KOPT-K1 (cell line): ENCODE results near the gene IL17RC.
"Not testable (repeated sequence)": the region's sequence is repeated elsewhere in the genome, so short reads cannot be mapped to it uniquely, and the experiment has no call there.

Source experiments
- H3K27ac ChIP-seq: fragments of 200-600 bp; sonication (generic); 2 replicates; pipeline ENCODE4 v1.5.1; 2016; ENCODE audit warnings: antibody characterized with exemption, mild to moderate bottlenecking, low read depth, low read length; ENCODE audit not compliant: poor library complexity, severe bottlenecking
- H3K36me3 ChIP-seq: fragments of 200-600 bp; sonication (generic); 2 replicates; pipeline ENCODE4 v1.5.1; 2017; ENCODE audit warnings: antibody characterized with exemption, mild to moderate bottlenecking, low read length, moderate library complexity; ENCODE audit not compliant: insufficient read depth
- H3K9me3 ChIP-seq: fragments of 200-600 bp; sonication (generic); 2 replicates; pipeline ENCODE4 v1.5.1; 2017; ENCODE audit warnings: antibody characterized with exemption, low read length, mild to moderate bottlenecking; ENCODE audit not compliant: insufficient read depth, poor library complexity, severe bottlenecking

Gene IL17RC, protein sequence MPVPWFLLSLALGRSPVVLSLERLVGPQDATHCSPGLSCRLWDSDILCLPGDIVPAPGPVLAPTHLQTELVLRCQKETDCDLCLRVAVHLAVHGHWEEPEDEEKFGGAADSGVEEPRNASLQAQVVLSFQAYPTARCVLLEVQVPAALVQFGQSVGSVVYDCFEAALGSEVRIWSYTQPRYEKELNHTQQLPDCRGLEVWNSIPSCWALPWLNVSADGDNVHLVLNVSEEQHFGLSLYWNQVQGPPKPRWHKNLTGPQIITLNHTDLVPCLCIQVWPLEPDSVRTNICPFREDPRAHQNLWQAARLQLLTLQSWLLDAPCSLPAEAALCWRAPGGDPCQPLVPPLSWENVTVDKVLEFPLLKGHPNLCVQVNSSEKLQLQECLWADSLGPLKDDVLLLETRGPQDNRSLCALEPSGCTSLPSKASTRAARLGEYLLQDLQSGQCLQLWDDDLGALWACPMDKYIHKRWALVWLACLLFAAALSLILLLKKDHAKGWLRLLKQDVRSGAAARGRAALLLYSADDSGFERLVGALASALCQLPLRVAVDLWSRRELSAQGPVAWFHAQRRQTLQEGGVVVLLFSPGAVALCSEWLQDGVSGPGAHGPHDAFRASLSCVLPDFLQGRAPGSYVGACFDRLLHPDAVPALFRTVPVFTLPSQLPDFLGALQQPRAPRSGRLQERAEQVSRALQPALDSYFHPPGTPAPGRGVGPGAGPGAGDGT

DNA sequence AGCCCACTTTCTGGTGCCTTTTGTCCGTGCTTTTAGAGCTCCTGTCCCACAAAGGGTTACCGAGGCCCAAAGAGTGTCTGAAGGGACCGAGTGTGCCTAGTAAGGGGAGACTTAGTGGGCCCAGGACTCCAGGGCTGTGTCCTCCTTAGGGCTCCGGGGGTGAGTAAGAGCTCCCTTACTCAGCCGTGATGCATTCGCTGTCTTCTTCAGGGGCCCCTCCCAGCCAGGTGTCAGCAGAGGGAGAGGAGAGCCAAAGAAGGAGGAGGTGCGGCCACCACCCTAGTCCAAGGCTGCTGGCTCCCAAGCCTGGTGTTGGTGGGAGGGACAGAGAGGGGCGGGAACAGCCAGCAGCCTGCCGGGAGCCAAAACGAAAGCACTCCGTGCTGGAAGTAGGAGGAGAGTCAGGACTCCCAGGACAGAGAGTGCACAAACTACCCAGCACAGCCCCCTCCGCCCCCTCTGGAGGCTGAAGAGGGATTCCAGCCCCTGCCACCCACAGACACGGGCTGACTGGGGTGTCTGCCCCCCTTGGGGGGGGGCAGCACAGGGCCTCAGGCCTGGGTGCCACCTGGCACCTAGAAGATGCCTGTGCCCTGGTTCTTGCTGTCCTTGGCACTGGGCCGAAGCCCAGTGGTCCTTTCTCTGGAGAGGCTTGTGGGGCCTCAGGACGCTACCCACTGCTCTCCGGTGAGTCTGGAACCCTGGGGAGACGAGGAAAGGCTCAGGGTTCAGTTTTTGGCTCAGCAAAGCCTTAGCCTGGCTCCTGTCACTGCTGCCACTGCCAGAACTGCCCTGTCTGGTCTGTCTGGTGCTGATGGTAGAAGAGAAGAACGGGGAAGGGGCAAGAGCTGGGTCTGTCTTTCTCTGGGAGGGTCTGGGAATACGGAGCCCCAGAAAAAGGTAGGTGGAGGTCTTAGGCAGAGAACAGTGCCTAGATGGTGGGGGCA lies at the start of gene IL17RC:
Gene IL17RC, plus strand, starts transcription at position 365 of the 947 bp plus-strand sequence. Its CDS starts 218 bp downstream, at position 583.
- no peak within 1 kb of the TSS for H3K27ac ChIP-seq

GRCh38 chr3:9867106-9867505 lies 49.8 kb upstream of the IL17RC start:
- no peaks in the 10 kb centered on the region for H3K9me3 ChIP-seq
- no peak overlapping the region for H3K27ac ChIP-seq

More for the DNA sequence above, at the start of gene IL17RC:
- Histone ChIP-seq H3K9me3 (no peaks in the 10 kb centered on the region), H3K36me3 (no peaks in the 10 kb centered on the region)

GRCh38 chr3:9869955-9870354 lies 46.9 kb upstream of the IL17RC start:
- Histone ChIP-seq H3K27ac (no peak overlapping the region), H3K9me3 (no peaks in the 10 kb centered on the region), H3K36me3 (no peaks in the 10 kb centered on the region)

More at GRCh38 chr3:9867106-9867505, 49.8 kb upstream of the IL17RC start:
- no peaks in the 10 kb centered on the region for H3K36me3 ChIP-seq

DNA sequence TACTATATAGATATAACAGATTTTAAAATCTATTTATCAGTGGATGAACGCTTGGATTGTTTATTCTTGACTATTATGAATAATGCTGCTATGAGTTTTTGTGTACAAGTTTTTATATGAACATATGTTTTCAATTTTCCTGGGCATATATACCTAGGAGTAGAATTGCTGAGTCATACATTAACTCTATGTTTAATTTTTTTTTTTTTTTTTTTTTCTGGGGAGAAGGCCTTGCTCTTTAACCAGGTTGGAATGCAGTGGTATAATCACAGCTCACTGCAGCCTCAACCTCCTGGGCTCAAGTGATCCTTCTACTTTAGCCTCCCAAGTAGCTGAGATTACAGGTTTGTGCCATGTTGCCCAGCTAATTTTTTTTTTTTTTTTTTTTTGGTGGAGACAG lies 45.9 kb upstream of the IL17RC start:
- Histone ChIP-seq H3K9me3 (no peaks in the 10 kb centered on the region), H3K36me3 (no peaks in the 10 kb centered on the region), H3K27ac (no peak overlapping the region)

GRCh38 chr3:9872067-9872466 lies 44.8 kb upstream of the IL17RC start:
- H3K36me3 ChIP-seq, H3K9me3 ChIP-seq, H3K27ac ChIP-seq: not testable (repeated sequence)

DNA sequence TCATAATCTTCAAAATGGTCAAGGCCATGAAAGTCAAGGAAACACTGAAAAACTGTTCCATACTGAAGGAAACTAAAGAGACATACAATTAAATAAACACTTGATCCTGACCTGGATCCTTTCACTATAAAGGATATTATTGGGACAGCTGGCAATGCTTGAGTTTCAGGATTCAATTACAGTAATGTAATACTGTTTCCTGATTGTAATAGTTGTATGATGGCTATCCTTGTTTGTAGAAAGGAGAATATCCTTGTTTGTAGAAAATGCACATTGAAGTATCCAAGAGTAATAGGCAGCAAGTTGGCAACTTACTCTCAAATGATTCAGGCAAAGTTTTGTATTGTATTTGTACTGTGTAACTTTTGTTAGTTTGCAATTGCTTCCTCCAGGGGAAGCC lies 41.5 kb upstream of the IL17RC start:
- Histone ChIP-seq H3K9me3 (no peaks in the 10 kb centered on the region), H3K27ac (no peak overlapping the region)

DNA sequence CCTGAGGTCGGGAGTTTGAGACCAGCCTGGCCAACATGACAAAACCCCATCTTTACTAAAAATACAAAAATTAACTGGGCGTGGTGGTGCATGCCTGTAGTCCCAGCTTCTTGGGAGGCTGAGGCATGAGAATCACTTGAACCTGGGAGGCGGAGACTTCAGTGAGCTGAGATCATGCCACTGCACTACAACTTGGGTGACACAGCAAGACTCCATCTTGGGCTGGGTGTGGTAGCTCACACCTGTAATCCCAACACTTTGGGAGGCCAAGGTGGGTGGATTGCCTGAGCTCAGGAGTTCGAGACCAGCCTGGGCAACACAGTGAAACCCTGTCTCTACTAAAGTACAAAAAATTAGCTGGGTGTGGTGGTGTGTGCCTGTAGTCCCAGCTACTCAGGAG lies 40.6 kb upstream of the IL17RC start:
- not testable (repeated sequence) for H3K9me3 ChIP-seq, H3K27ac ChIP-seq, H3K36me3 ChIP-seq

More for the DNA sequence above, 41.5 kb upstream of the IL17RC start:
- H3K36me3 ChIP-seq: no peaks in the 10 kb centered on the region

DNA sequence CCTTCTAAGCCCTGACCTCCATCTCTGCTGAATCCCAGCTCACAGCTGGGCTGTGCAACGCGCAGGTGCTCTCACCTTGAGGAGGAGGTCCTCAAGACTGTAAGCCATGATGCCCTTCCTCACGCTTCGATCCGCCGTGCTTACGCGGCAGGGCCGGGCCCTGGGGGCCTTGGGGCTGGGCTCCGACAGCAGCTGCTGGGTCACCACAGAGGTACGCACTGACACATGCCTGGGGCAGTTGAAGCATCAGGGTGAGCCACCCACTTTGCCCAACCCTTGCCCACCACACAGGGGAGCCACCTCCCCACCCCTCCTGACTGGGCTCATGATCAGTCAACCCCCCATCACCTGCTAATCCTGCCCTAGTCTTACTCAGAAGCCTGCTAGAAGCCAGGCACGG lies 39.9 kb upstream of the IL17RC start:
- Histone ChIP-seq H3K9me3 (no peaks in the 10 kb centered on the region), H3K36me3 (no peaks in the 10 kb centered on the region), H3K27ac (no peak overlapping the region)

- Histone ChIP-seq H3K27ac (no peak overlapping the region), H3K9me3 (no peaks in the 10 kb centered on the region), H3K36me3 (no peaks in the 10 kb centered on the region)
Measured at GRCh38 chr3:9878700-9879099, 38.2 kb upstream of the IL17RC start.

DNA sequence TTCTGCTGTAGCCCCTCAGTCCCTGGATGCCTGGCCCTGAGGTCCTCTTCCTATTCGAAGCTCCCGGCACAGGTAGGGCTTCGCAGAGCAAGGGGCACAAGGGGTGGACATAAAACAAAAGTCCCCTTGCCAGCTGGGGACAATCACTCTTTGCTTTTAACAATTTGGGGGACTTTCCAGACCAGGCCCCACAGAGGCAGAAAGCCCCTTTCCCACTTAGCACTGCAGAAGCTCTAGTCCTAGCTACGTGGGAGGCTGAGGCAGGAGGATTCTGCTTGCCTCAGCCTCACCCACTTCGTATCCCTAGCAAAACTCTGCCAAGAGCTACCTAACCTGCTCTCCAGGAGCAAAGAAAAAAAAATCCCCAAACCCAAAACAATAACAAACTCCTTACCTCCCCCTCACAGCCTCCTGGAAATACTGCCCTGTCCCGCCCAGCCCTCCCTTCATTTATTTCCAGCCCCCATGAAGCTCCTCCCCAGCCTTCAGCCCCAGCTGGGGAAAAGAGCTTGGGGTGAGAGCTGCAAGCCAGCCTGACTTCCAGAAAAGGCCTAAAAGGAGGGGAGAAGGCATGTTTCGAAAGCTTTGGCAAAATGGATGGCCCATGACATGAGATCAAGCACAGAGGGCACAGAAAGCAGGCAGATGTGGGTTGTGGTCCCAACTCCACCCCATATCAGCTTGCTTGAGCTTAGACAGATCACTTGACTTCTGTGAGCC lies 36.9 kb upstream of the IL17RC start, which contains the start of gene CIDEC:
Gene CIDEC, minus strand, starts transcription at position 424 of the 720 bp plus-strand sequence. CDS start 1,767 bp downstream, outside the sequence.
- no peaks in the 10 kb centered on the region for H3K36me3 ChIP-seq
- H3K27ac ChIP-seq: no peak within 1 kb of the TSS
- H3K9me3 ChIP-seq: no peaks in the 10 kb centered on the region

GRCh38 chr3:9881441-9881840 lies 35.5 kb upstream of the IL17RC start:
- Histone ChIP-seq H3K27ac (no peak overlapping the region), H3K36me3 (no peaks in the 10 kb centered on the region), H3K9me3 (no peaks in the 10 kb centered on the region)

DNA sequence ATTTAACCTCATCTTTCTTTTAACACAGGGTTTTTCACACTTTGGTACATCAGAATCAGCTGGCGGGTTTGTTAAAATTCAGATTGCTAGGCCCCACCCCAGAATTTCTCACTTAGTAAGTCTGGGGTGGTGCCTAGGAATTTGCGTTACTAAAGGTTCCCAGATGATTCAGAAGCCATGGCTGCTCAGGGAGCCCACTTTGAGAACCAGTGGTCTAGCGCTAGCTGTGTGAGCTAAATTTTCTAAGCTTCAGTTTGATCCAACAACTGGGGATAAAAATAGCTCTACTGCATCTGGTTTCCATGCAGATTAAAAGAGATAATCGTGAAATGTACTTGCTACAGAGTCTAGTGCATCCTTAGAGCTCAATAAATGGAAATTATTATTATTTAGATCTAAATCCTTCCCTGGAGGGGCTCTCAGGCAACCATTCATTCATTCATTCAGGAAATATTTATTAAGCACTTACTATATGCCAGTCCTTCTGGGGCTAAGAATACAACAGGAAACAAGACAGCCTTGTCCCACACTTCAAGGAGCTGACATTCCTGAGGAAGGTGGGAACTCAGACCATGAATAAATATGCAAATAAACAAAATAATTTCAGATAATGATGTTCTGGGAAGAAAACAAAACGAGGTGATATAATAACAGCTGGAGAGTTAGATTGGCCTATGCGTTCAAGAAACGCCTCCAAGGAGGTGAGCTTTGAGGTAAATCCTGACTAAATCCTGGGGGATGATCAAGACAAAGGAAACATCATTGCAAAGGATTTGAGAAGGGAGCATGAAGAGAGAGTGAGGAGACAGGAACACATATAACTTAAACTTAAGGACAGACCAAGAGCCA lies 33.0 kb upstream of the IL17RC start:
- Histone ChIP-seq H3K36me3 (no peaks in the 10 kb centered on the region), H3K27ac (no peak overlapping the region), H3K9me3 (no peaks in the 10 kb centered on the region)

GRCh38 chr3:9884555-9885165 lies 32.2 kb upstream of the IL17RC start:
- Histone ChIP-seq H3K9me3 (no peaks in the 10 kb centered on the region), H3K36me3 (no peaks in the 10 kb centered on the region), H3K27ac (no peak overlapping the region)
